Fibroblast of villous mesenchyme (primary cell): ENCODE measurements around the gene CAD. TPM values are rescaled to one million over a fixed set of nuclear protein-coding genes. Genes with fewer than 3 reads are reported as not detected.
"Not testable (repeated sequence)": the region's sequence is repeated elsewhere in the genome, so short reads cannot be mapped to it uniquely, and the experiment has no call there.

Experiments
- DNase-seq: peaks from one replicate; pipeline ENCODE4 v3.0.0-alpha.2; 2010; ENCODE audit warnings: low read depth
- H3K4me3 ChIP-seq: 2 replicates; pipeline ENCODE4 v1.5.1; 2011; ENCODE audit warnings: low read depth, mild to moderate bottlenecking, low read length
- CTCF ChIP-seq: IDR thresholded peaks from 2 replicates; pipeline ENCODE4 v1.5.1; 2012; ENCODE audit warnings: low read depth, mild to moderate bottlenecking, low read length; ENCODE audit not compliant: insufficient read depth
- total RNA-seq: library from RNA; depleted of rRNA; stranded (reverse); fragments of >200 nt; gene quantifications from 2 replicates; pipeline ENCODE4 v1.2.3, GENCODE V29; 2012

The CAD gene
- total RNA-seq, 1 donor = 32.4 TPM

DNA sequence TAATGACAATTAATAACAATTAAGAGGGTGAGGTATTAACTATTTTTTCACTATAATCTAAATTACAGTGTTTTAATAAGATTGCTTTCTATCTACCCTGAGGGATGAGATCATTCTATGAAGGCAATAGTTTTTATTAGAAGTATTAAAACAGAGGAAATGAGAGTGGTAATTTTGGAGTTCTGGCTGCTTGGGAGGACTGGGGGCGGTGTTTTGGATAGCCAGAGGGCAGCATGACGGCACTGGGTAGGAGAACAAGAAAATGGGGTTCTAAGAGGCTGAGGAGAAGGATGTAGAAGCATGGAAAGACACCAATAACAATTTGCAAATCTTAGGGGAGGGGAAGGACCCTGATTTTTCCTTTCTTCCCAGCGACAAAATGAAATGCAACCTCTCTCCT, 53.0 kb downstream of the CAD start:
- H3K4me3 ChIP-seq = no peak overlapping the region
- no peak for TF ChIP-seq CTCF
- DNase-seq = no peak

GRCh38 chr2:27270670-27271069, 53.5 kb downstream of the CAD start:
- H3K4me3 ChIP-seq = no peak overlapping the region
- DNase-seq = no peak
- no peak for TF ChIP-seq CTCF

- no peak for DNase-seq
- no peak overlapping the region for H3K4me3 ChIP-seq
- TF ChIP-seq CTCF = no peak
Observed at GRCh38 chr2:27271631-27272340, 54.6 kb downstream of the CAD start.

GRCh38 chr2:27272537-27273522, 55.7 kb downstream of the CAD start:
- DNase-seq, H3K4me3 ChIP-seq: not testable (repeated sequence)

GRCh38 chr2:27275211-27276150, 58.3 kb downstream of the CAD start, which contains the start of gene DNAJC5G:
Gene DNAJC5G (plus strand): TSS chr2:27275433. CDS start chr2:27276729, 1,296 bp downstream.
- TF ChIP-seq CTCF = no peak
- H3K4me3 ChIP-seq = no peak within 1 kb of the TSS
- DNase-seq = no peak

DNA sequence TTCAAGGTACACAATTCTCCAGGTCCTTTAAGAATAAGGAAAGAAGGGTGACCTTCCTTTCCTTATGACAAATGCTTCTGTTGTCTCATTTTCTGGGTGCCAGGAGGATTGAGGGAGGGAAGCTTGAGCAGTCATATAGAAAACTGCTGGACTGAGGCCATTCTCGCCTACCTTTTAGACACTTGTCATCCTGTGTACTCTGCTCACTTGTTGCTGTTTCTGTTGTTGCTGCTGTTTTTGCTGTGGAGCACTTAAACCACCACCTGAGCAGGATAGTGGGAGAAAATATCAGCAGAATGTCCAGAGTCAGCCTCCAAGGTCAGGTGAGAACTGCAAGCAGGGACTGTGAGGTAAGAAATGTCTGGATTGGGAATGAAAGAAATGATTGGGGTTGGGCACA, 60.8 kb downstream of the CAD start:
- TF ChIP-seq CTCF = no peak
- no peak overlapping the region for H3K4me3 ChIP-seq
- DNase-seq = no peak
